ENCODE results near the gene FCN1. TPM values are rescaled to one million over a fixed set of nuclear protein-coding genes. Genes with fewer than 3 reads are reported as not detected.

The FCN1 gene
- total and polyA plus RNA-seq, 9 of the 15 experiments (the other 6 are each of a cell fraction or from before 2014, with no cell fraction given): not detected

- POLR2A ChIA-PET: no interaction called here
- H3K4me3 ChIP-seq: no peak overlapping the region
- H3K4me2 ChIP-seq (ENCODE audit: insufficient read depth, low read length): no peak overlapping the region
- BruUV-seq (replicated peaks): no TSS peak
- DNase-seq (ENCODE audit: extremely low read depth in 1 of 4, low spot score in 3 of 4): no peak
- no peak for FAIRE-seq
- no peak overlapping the region for H3K9ac ChIP-seq (ENCODE audit: insufficient read depth in 1 of 2, low read depth in 2 of 2, low read length in 2 of 2)
- CTCF ChIA-PET (ENCODE audit: low intra/inter-chr PET ratio): no interaction called here
- H2AFZ ChIP-seq (ENCODE audit: low read depth, low read length): no peak overlapping the region
- in situ Hi-C loops (cut with MboI) (no loop called here), intact Hi-C loops (cut with micrococcal nuclease) (no loop called here)
- TF ChIP-seq RFX1 (IDR thresholded peaks at IDR 0.05) (peak; percentile 64), CREB1 (IDR thresholded peaks at IDR 0.05) (no peak), CREB1 (CRISPR knock-in tag; IDR thresholded peaks at IDR 0.05) (no peak)
- ATAC-seq: no peak
- H3K9me3 ChIP-seq (replicated peaks; ENCODE audit: control insufficient read depth, insufficient read depth, low read depth, low read length): no peaks in the 10 kb centered on the region
- no peak overlapping the region for H3K27ac ChIP-seq (ENCODE audit: extremely low read depth, low read depth, low read length)
- H3K79me2 ChIP-seq (ENCODE audit: control insufficient read depth, insufficient read depth, low read length): no peaks in the 10 kb centered on the region
- H3K36me3 ChIP-seq (ENCODE audit: control insufficient read depth, insufficient read depth, low read length): no peaks in the 10 kb centered on the region
- no peaks in the 10 kb centered on the region for H3K9me1 ChIP-seq (ENCODE audit: control insufficient read depth, insufficient read depth, low read length)
- 0 out of 2 replicates have a peak, but pooled peaks cover 3% of the 10 kb centered on the region for H4K20me1 ChIP-seq (replicated peaks; ENCODE audit: control insufficient read depth, insufficient read depth, low read length)
- no peaks in the 10 kb centered on the region for H3K4me1 ChIP-seq (replicated peaks in 1 of 2; ENCODE audit: control insufficient read depth in 2 of 2, insufficient read depth in 2 of 2, low read length in 2 of 2)
- under 1% methylated on average over 12 of the region's 12 CpGs for WGBS (ENCODE audit: insufficient coverage, low coverage, missing lambda C conversion rate)
- peaks cover 2 to 6% of the 10 kb centered on the region in 2 experiments; a peak in 2 of 5 replicates for H3K27me3 ChIP-seq (ENCODE audit: control insufficient read depth in 2 of 2, insufficient read depth in 2 of 2, low read length in 2 of 2)
These were observed 32.1 kb upstream of the FCN1 start for GRCh38 chr9:134949681-134950385.

- H3K27ac ChIP-seq (ENCODE audit: extremely low read depth, low read depth, low read length): no peak overlapping the region
- DNase-seq (ENCODE audit: extremely low read depth in 1 of 4, low spot score in 3 of 4) (no peak), FAIRE-seq (no peak), ATAC-seq (no peak)
- H2AFZ ChIP-seq (ENCODE audit: low read depth, low read length): no peak overlapping the region
- no peak overlapping the region for H3K4me2 ChIP-seq (ENCODE audit: insufficient read depth, low read length)
- no TSS peak for BruUV-seq (replicated peaks)
- H3K9ac ChIP-seq (ENCODE audit: insufficient read depth in 1 of 2, low read depth in 2 of 2, low read length in 2 of 2): no peak overlapping the region
- WGBS (ENCODE audit: insufficient coverage, low coverage, missing lambda C conversion rate): 0% methylated on average over 9 of the region's 11 CpGs
- POLR2A ChIA-PET: no interaction called here
- H3K36me3 ChIP-seq (ENCODE audit: control insufficient read depth, insufficient read depth, low read length): no peaks in the 10 kb centered on the region
- no peak overlapping the region for H3K4me3 ChIP-seq
- no peaks in the 10 kb centered on the region for H3K9me1 ChIP-seq (ENCODE audit: control insufficient read depth, insufficient read depth, low read length)
- 0 out of 2 replicates have a peak, but pooled peaks cover 3% of the 10 kb centered on the region for H4K20me1 ChIP-seq (replicated peaks; ENCODE audit: control insufficient read depth, insufficient read depth, low read length)
- no peaks in the 10 kb centered on the region for H3K79me2 ChIP-seq (ENCODE audit: control insufficient read depth, insufficient read depth, low read length)
- H3K4me1 ChIP-seq (replicated peaks in 1 of 2; ENCODE audit: control insufficient read depth in 2 of 2, insufficient read depth in 2 of 2, low read length in 2 of 2): no peaks in the 10 kb centered on the region
- CTCF ChIA-PET (ENCODE audit: low intra/inter-chr PET ratio): no interaction called here
- H3K9me3 ChIP-seq (replicated peaks; ENCODE audit: control insufficient read depth, insufficient read depth, low read depth, low read length): no peaks in the 10 kb centered on the region
- intact Hi-C loops (cut with micrococcal nuclease): no loop called here
- H3K27me3 ChIP-seq (ENCODE audit: control insufficient read depth in 2 of 2, insufficient read depth in 2 of 2, low read length in 2 of 2): peaks cover 2 to 22% of the 10 kb centered on the region in 2 experiments; a peak in 2 of 5 replicates
- in situ Hi-C loops (cut with MboI): no loop called here
- TF ChIP-seq TCF7 (IDR thresholded peaks at IDR 0.05; ENCODE audit: borderline replicate concordance): no peak
- no peak for TF ChIP-seq ZNF407 (IDR thresholded peaks at IDR 0.05; ENCODE audit: low read depth)
- TF ChIP-seq ZNF644 (tag; IDR thresholded peaks at IDR 0.05; ENCODE audit: low read depth): no peak
These were observed 30.4 kb upstream of the FCN1 start for GRCh38 chr9:134948149-134948548.
